GM12878 (cell line): Measurements from ENCODE around the gene TAS2R19.
"Not testable (repeated sequence)": the region's sequence is repeated elsewhere in the genome, so short reads cannot be mapped to it uniquely, and the experiment has no call there.

Source experiments
- CREB1 ChIP-seq: IDR thresholded peaks from 2 replicates; pipeline ENCODE4 v1.6.1; 2012; ENCODE audit warnings: low read depth, mild to moderate bottlenecking, inconsistent platforms
- ETV6 ChIP-seq, 2 experiments: fragments of 450-650 bp in 1 of 2; IDR thresholded peaks in 1 of 2; conservative IDR thresholded peaks in 1 of 2; 2 replicates each; pipeline ENCODE4 v1.6.1; 2014; ENCODE audit warnings: antibody characterized with exemption in 1 of 2, borderline replicate concordance in 1 of 2, low read depth in 1 of 2, mild to moderate bottlenecking in 1 of 2, moderate library complexity in 1 of 2
- HCFC1 ChIP-seq: fragments of 150-350 bp; IDR thresholded peaks from 2 replicates; pipeline ENCODE4 v1.6.1; 2014; ENCODE audit warnings: low read length
- TF ChIP-seq, protein P1 (sequence below): fragments of 450-650 bp; IDR thresholded peaks from 2 replicates; pipeline ENCODE4 v1.6.1; 2016; ENCODE audit warnings: mild to moderate bottlenecking
- TF ChIP-seq, protein P2 (sequence below), 3 experiments: IDR thresholded peaks in 2 of 3; conservative IDR thresholded peaks in 1 of 3; 2 replicates each; pipeline ENCODE4 v1.5.1; 2011; ENCODE audit warnings: low read depth in 3 of 3, low read length in 3 of 3, mild to moderate bottlenecking in 3 of 3, control low read depth in 2 of 3, moderate library complexity in 2 of 3, inconsistent platforms in 1 of 3, mixed read lengths in 1 of 3; ENCODE audit not compliant: control insufficient read depth in 2 of 3, insufficient read depth in 1 of 3; ENCODE audit errors: extremely low read depth in 1 of 3

DNA sequence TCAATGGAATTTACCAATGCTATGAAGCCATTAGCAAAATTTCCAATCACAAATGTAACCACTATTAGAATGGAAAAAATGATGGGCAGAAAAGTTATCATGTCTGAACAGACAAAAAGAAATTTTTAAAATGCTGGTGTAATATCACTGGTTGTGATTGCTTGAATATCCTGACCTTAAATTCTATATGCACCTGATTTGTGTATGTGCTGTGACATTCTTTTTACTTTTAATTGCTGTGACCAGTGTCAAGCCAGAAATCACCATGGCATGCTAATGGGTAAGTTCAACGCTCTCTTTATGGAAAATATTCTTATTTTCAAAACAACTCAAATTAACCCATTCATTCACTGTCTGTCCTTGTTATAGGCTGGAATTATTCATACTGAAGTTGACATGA, 39.8 kb upstream of the TAS2R19 start, which contains the start of gene TAS2R46:
- TF ChIP-seq HCFC1; CREB1; ETV6 (conservative IDR thresholded peaks at IDR 0.05 in 1 of 2, IDR thresholded peaks at IDR 0.05 in 1 of 2; ENCODE audit: borderline replicate concordance in 1 of 2, low read depth in 1 of 2): not testable (repeated sequence)
- TF ChIP-seq, protein P1, sequence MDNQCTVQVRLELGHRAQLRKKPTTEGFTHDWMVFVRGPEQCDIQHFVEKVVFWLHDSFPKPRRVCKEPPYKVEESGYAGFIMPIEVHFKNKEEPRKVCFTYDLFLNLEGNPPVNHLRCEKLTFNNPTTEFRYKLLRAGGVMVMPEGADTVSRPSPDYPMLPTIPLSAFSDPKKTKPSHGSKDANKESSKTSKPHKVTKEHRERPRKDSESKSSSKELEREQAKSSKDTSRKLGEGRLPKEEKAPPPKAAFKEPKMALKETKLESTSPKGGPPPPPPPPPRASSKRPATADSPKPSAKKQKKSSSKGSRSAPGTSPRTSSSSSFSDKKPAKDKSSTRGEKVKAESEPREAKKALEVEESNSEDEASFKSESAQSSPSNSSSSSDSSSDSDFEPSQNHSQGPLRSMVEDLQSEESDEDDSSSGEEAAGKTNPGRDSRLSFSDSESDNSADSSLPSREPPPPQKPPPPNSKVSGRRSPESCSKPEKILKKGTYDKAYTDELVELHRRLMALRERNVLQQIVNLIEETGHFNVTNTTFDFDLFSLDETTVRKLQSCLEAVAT: not testable (repeated sequence)
- TF ChIP-seq, protein P2, sequence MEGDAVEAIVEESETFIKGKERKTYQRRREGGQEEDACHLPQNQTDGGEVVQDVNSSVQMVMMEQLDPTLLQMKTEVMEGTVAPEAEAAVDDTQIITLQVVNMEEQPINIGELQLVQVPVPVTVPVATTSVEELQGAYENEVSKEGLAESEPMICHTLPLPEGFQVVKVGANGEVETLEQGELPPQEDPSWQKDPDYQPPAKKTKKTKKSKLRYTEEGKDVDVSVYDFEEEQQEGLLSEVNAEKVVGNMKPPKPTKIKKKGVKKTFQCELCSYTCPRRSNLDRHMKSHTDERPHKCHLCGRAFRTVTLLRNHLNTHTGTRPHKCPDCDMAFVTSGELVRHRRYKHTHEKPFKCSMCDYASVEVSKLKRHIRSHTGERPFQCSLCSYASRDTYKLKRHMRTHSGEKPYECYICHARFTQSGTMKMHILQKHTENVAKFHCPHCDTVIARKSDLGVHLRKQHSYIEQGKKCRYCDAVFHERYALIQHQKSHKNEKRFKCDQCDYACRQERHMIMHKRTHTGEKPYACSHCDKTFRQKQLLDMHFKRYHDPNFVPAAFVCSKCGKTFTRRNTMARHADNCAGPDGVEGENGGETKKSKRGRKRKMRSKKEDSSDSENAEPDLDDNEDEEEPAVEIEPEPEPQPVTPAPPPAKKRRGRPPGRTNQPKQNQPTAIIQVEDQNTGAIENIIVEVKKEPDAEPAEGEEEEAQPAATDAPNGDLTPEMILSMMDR (IDR thresholded peaks at IDR 0.05 in 2 of 3, conservative IDR thresholded peaks at IDR 0.05 in 1 of 3; ENCODE audit: control insufficient read depth in 2 of 3, extremely low read depth in 1 of 3, insufficient read depth in 1 of 3, low read depth in 3 of 3, low read length in 3 of 3): not testable (repeated sequence)
